GM18520 (cell line): ENCODE results near the gene PMEPA1.
"Not testable (repeated sequence)": the region's sequence is repeated elsewhere in the genome, so short reads cannot be mapped to it uniquely, and the experiment has no call there.

ENCODE experiments used
- ATAC-seq: cut with Tn5 transposase; IDR thresholded peaks from one replicate; pipeline ENCODE4 v1.9.1; 2021; ENCODE audit not compliant: unreplicated experiment

The PMEPA1 gene

DNA sequence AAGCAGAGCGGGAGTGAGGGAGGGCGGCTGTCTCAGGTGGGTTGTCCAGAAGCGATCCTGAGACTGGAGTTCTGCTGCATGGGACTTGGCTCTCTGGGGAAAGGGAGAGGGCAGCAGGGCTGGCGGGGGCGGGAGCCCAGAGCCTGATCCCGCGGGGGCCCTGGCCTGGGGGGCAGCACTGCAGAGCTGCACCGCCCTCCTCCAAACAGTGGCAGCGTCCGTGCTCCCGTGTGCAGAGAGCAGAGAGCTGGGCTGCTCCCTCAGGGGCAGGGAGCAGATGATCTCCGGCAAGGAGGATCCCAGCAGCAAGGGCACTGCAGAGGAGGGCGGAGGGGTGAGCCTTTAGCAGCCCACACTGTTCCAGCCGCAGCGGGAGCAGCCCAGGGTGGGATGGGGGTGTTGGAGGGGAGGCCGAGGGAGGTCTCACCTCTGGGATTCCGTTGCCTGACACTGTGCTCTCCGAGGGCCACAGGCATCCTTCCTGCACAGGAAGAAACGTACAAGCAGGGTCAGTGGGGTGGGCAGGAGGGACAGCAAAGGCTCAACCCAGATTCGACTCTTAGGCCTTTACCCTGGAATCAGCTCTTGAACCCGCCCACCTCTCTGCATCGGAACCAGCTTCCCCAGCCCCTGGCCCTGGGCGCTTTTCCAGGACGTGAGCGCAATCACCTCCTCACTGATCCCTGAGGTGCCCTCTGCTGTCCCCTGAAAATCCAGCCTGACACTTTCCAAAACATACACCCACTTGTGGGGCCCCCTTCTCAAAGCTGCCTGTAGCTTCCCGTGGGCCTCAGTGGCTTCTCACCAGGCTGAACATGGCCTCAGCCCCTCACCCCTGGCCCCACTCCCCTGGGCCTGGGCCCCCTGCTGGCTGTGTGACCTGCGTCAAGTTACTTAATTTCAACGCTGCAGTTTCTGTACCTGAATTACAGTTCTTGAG, 56.9 kb downstream of the PMEPA1 start:
- no peak for ATAC-seq

DNA sequence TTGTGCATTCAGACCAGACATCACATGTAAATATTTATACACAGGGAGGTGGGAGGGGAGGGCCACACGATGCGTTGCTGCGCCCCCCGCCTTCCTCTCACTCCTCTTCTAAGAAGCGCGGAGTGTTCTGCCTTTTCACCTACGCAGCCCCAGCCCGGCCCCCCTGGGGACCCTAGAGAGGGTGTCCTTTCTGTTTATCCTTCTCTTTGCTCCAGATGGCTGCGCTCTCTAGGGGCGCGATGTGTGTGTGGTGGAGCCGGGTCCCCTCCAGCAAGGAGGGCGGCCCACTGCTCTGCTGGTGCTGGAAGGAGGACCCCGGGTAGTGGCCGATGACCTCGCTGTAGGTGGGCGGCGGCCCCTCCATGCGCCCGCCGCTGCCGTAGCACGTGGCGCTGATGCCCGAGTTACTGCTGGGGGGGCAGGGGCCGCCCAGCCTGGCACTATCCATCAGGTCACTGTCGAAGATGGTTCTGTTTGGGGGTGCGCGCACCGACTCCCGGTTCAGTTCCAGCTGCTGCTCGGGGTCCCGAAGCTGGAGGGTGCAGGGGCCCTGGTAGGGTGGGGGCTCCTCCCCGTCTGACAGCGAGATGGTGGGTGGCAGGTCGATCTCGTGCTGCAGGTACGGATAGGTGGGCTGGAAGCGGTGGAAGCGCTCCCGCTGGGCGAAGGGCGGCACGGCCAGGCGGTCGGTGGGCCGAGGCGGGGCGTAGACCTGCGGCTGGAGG, 57.8 kb downstream of the PMEPA1 start:
- ATAC-seq = no peak

DNA sequence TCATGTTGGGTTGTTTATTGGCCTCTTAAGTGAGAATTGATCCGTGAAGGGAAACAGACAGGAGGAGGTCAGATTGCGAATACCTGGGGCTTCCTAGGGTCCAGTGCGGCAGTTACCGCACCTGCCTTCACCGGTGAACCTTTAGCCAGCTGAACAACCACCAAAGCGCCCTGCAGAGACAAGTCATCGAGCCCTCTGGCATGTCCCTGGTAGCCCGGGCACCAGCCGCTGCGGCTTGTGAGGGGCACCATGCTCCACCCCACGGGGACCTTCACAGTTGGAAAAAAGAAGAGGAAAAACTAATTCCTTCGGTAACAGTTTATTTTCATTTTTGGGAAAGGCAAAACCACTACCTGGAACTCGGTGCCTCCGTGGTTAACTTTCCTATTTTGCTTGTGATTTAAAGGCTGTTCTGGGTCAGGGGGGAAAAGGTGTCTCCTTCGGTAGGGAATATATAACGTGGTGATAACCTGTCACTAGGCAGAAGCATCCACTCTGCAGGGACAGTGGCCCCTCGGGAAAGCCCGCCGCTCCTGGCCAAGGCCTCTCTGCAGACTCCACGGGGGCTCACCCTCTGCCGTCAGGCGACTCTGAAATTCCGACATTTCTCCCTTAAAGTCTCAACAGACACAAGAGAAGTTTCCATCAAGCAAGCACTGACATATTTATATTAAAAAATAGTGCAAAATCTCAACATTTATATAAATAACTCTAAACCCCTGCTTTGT, 58.9 kb downstream of the PMEPA1 start:
- ATAC-seq = no peak

DNA sequence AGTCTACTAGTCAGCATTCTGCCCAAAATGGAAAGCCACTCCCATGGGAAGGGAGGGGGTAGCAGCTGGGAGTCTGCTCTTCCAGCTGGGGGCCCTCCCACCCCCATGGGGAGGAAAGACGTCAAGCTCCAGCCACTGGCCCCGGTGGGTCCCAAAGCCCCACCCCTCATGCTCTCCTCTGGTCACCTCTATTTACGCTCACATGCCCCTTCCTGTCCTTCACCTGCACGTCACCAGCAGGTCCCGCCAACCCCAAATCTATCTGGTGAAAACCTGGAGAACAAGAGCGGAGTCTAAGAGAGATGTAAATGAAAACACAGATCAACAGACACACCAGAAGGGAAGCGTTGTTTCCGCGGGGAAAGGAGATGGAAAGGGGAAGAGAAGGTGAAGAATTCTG, 59.5 kb downstream of the PMEPA1 start:
- ATAC-seq = no peak

DNA sequence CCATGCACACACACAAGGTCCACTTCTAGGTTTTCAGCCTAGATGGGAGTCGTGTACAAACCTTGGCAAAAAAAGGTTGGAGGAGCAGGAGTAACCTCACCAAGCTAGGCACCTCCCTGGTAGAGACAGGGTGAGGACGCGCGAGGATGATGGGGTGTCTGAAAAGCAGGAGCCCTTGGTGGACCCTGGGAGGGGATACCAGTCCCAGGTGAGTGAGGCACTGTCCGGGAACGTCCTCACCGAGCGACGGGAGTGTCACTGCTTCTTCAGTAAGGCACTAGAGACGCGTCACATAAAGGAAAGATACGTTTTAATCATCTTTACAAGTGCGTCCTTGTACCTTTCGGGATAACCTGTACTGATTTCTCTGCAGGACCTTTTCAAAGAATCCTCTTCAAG, 60.2 kb downstream of the PMEPA1 start:
- no peak for ATAC-seq

DNA sequence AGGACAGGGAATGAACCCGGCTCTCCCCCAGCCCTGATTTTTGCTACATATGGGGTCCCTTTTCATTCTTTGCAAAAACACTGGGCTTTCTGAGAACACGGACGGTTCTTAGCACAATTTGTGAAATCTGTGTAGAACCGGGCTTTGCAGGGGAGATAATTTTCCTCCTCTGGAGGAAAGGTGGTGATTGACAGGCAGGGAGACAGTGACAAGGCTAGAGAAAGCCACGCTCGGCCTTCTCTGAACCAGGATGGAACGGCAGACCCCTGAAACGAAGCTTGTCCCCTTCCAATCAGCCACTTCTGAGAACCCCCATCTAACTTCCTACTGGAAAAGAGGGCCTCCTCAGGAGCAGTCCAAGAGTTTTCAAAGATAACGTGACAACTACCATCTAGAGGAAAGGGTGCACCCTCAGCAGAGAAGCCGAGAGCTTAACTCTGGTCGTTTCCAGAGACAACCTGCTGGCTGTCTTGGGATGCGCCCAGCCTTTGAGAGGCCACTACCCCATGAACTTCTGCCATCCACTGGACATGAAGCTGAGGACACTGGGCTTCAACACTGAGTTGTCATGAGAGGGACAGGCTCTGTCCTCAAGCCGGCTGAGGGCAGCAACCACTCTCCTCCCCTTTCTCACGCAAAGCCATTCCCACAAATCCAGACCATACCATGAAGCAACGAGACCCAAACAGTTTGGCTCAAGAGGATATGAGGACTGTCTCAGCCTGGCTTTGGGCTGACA, 60.8 kb downstream of the PMEPA1 start:
- no peak for ATAC-seq

DNA sequence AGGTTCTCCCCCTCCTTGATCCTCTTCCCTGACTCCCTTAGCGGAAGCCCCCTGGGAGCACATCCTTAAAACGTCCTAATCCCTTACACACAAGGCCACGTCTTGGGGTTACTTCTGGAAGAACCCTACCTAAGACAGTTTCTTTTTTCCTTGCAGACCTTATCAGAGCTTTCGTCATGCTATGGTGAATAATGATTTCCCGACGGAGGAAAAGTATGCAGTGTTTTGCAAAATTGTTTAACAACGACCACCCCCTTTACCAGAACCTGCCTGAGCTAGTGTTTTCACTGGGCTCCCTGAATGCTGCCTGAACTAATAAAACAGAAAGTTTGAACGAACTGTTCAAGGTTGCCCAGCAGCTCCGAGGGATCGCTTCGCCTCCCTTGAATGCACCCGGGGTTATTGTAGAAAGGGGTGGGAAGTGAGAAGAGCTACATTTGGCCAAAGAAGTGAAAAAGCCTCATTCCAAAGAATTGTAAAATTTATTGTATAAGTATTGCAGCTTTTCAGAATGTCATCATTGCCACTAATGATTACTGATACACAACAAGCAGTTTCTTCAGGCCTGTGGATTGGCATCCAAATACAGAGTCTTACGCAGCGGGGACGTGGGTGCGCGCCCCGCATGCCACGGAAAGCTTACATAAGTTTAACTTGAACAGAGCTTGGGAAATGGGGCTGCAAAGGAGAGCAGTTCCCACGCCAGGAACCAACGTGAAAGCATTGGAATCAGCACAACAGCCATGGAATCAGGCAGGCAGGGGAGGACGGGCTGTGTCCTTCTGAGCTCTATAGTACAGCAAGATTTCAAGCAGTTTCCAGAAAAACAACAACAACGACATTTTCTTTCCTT, 61.7 kb downstream of the PMEPA1 start:
- no peak for ATAC-seq

DNA sequence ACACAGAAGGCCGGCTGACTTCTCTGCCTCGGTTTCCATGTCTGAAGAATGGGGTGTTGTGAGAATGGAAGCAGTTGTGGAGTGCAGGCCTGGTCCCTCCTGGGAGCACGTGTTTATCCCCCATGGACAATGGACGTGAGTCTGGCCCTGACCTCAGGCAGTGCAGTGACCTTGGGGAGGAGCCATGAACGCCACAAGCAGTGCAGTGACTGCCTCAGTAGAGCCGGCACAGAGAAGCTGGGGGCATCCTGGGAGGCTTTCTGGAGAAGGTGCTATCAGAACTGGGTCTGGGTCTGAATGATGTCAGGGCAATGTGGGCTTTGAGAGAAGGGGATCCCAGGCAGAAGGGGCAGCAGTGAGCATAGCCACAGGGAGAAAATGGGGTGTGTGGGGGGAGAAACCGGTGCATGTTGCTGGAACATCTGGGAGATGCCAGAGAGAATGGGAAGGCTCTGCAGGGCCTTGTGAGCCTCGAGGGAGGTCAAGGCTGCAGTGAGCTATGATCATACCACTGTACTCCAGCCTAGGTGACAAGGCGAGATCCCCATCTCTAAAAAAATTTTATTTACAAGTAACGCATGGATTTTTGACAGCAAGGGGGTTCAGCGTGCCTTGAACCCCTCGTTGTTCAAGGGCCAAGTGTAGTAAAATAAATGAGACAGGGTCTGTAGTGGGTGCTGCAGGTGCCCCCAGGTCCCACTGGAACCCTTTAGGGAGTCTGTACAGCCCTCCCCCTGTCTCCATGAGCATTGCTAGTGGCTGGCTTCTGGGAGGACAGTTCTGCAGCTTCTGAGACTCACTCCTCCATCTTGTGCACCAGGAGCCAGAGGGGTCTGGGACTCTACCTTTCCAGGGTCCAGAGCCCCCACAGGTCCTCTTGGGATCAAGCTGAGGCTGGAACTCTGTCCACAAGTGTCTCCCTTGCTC, 62.5 kb downstream of the PMEPA1 start:
- ATAC-seq = no peak

DNA sequence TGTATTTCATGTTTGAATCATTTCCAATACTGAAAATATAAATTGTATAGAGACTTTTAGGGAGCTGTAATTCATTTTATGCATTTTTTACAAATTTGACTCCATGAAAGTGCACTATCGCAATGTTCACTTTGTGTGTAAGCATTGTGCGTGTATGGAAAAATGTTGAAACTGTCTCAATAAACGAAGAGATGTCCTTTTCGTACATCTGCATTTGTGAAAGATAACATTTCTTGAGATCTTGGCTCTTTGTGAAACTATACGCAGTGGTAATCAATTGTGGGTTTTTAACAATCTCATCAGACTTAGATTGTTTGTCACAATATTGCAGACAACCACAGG, 70.9 kb downstream of the PMEPA1 start:
- no peak for ATAC-seq

DNA sequence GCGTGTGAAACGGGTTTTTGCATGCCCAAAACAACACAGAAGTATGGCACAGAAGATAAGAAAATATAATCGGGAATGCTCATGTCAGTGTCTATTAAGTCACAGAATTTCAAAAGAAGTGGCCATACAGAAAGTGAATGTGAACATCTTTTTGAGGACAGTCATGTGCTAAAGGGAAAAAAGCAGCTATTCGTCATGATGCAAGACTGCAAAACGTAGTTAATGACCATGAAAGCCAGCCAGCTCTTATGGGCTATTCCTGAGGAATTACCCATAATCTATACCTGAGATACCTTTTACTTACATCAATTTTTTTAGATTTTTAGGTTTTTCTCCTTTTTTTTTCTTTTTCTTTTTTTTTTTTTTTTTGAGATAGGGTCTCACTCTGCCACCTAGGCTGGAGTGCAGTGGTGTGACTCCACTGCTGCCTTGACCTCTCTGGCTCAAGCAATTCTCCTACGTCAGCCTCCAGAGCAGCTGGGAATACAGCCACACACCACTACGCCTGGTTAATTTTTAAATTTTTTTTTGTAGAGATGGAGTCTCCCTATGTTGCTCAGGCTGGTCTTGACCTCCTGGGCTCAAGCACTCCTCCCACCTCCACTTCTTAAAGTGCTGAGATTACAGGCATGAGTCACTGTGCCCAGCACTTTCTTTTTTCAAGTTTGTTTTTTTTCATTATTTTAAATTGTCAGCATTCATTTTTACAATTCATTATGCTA, 71.5 kb downstream of the PMEPA1 start:
- no peak for ATAC-seq

DNA sequence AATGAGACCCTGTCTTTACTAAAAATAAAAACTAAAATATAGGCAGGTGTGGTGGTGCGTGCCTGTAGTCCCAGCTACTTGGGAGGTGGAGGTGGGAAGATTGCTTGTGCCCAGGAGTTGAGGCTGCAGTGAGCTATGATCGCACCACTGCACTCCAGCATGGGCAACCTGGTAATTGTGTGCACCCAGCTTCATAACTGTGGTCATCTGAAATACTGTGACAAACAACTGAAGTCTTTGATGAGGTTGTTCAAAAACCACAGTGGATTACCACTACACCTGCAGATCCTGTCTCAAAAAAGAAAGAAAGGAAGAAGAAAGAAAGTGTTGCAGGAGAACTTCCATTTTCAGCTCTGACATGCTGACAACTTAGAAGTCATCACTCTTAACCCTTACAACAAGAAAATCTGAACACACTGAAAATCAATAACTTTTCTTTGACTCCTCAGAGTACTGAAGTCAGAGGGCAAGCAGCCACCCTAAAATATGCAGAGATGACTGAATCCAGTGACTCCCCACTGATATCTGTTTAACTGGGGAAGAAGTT, 75.8 kb downstream of the PMEPA1 start:
- ATAC-seq = no peak

DNA sequence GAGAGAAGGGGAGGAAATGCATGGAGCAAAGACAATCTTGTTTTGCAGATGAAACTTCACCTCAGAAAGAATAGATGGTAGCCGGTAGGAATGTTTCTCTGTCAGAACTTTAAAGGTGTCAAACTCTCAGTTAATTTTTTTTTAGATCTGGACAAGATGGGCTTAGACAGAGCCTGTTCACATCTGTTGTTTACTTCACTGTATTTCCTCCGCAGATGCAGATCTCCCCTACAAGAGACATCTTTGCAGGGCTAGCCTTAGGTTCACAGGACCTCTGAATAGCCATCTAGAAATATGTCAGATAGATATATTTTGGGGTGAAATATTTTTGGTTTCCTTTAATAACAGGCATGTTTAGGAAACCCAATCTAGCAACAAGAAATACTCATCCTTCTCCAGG, 77.5 kb downstream of the PMEPA1 start:
- no peak for ATAC-seq

DNA sequence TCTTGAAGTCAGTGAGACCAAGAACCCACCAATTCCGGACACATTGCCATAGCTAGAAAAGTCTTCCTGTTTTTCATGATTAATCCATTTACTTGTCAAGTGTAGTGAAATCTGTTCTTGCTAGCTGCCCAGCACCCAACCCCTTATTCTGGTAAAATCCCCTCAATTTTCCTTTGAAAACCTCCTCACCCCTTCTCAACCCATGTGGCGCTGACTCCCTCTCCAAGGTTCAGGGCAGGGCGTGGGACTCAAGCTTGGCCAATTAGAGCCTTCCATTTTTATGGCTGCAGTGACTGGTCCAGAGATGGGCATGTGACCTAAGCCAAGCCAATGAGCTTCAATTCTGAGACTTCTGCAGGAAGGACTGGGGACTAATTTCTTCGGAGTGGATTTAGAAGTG, 79.8 kb downstream of the PMEPA1 start:
- no peak for ATAC-seq

DNA sequence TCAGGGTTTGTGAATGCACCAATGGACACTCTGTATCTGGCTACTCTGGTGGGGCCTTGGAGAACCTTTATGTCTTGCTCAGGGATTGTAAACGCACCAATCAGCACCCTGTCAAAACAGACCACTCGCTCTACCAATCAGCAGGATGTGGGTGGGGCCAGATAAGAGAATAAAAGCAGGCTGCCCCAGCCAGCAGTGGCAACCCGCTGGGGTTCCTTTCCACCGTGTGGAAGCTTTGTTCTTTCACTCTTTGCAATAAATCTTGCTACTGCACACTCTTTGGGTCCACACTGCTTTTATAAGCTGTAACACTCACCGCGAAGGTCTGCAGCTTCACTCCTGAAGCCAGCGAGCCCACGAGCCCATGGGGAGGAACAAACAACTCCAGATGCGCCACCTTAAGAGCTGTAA, 80.3 kb downstream of the PMEPA1 start:
- not testable (repeated sequence) for ATAC-seq

DNA sequence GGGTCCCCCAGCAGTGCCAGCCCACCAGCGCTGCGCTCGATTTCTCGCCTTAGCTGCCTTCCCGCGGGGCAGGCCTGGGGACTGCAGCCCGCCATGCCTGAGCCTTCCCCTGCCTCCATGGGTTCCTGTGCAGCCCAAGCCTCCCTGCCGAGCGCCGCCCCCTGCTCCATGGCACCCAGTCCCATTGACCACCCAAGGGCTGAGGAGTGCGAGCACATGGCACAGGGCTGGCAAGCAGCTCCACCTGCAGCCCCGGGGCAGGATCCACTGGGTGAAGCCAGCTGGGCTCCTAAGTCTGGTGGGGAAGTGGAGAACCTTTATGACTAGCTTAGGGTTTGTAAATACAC, 80.9 kb downstream of the PMEPA1 start:
- ATAC-seq = not testable (repeated sequence)

DNA sequence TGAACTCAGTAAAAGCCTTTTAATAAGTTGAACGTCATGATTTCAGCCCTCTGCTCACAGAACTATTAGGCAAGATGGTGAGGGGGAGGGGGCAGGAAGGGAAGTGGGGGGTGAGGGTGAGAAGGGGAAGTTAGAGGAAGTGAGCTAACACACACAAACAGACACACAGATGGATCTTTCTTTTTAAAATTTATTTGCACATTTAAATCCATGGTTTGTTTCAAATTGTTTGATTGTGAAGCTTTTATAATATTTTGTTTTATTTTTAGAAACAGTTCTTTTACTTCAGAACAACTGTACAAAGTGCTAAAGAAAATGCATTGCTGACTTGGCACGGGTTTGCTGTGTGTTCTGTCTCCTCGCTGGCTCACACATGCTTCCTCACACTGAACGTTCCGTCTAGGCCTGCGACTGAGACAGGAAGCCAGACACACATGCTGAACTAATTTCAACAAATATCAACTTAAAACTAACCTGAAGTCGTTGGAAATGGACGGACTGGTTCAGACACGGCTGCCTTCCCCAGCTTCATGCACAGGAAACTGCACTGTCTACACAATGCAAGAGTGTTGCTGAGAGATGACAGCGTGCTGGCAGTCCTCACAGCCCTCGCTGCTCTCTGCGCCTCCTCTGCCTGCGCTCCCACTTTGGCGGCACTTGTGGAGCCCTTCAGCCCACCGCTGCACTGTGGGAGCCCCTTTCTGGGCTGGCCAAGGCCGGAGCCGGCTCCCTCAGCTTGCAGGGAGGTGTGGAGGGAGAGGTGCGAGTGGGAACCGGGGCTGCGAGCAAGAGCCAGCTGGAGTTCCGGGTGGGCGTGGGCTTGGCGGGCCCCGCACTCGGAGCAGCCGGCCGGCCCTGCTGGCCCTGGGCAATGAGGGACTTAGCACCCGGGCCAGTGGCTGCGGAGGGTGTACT, 81.5 kb downstream of the PMEPA1 start:
- ATAC-seq = no peak

DNA sequence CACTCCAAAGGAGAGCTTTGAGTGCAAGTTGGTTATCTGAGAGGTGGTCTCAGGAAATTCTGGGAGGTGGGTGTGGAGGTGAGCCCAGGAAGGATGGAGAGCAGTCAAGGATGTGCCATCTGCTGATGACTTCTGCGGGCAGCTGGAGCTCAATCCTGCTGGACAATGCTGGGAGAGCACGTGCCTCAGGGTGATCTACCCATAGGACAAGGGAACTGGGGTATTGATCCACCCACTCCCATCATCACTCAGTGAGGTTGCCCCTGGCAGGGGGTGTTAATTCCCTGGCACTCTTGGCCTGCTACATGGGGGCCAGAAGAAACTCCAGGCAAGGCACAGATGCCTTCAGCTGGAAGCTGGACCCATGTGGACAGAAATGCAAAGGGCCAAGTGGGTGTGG, 82.5 kb downstream of the PMEPA1 start:
- ATAC-seq = no peak
